Body of pancreas (tissue), 4 donors: Measurements from ENCODE around the gene FAM131C.

Experiments
- CTCF ChIP-seq, 7 experiments: fragments of 450-650 bp in 4 of 7; fragments of 200-600 bp in 3 of 7; sonication (generic) in 3 of 7; IDR thresholded peaks; one replicate each; pipeline ENCODE4 v1.5.1; 2016 to 2019; ENCODE audit warnings: antibody characterized with exemption in 7 of 7
- POLR2A ChIP-seq, 3 donors: fragments of 450-650 bp; IDR thresholded peaks; one replicate each; pipeline ENCODE4 v1.6.1; 2016; ENCODE audit warnings: antibody characterized with exemption in 3 of 3, mild to moderate bottlenecking in 2 of 3

GRCh38 chr1:16120940-16121410, 47.5 kb upstream of the FAM131C start:
- TF ChIP-seq CTCF (IDR thresholded peaks at IDR 0.05) (no peak), POLR2A (IDR thresholded peaks at IDR 0.05) (no peak)
